Measurements from ENCODE around the gene TTC3. TPM values are rescaled to one million over a fixed set of nuclear protein-coding genes. Genes with fewer than 3 reads are reported as not detected.

The TTC3 gene
- total and polyA plus RNA-seq, 2 of the 13 experiments (the other 11 are each of a cell fraction or from before 2014, with no cell fraction given) = 55.7 to 108 TPM

GRCh38 chr21:37220981-37221664, 148.1 kb downstream of the TTC3 start (continued):
- TF ChIP-seq, protein P1, sequence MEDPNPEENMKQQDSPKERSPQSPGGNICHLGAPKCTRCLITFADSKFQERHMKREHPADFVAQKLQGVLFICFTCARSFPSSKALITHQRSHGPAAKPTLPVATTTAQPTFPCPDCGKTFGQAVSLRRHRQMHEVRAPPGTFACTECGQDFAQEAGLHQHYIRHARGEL (CRISPR knock-in tag; IDR thresholded peaks at IDR 0.05) = 0 out of 2 replicates have a peak, but pooled peaks have one; percentile 55
- TF ChIP-seq RFXAP (CRISPR knock-in tag; IDR thresholded peaks at IDR 0.05; ENCODE audit: borderline replicate concordance) (no peak; the same call in 1 of the 2 replicates), POLR2A (IDR thresholded peaks at IDR 0.05; ENCODE audit: insufficient read depth in 1 of 2, low read depth in 2 of 2, low read length in 2 of 2) (peak; percentile 72 to 91; a peak in 3 of 4 replicates), TCF7L2 (IDR thresholded peaks at IDR 0.05; ENCODE audit: low read depth, low read length) (no peak), ZBTB26 (CRISPR knock-in tag; IDR thresholded peaks at IDR 0.05; ENCODE audit: borderline replicate concordance) (peak; percentile 63; the same call in 1 of the 2 replicates), THAP11 (CRISPR knock-in tag; IDR thresholded peaks at IDR 0.05) (peak; percentile 86), CEBPB (IDR thresholded peaks at IDR 0.05; ENCODE audit: borderline replicate concordance, low read depth, low read length) (no peak), RNF2 (conservative IDR thresholded peaks at IDR 0.05; ENCODE audit: low read depth) (no peak; the same call in none of the 2 replicates), ZNF317 (CRISPR knock-in tag; IDR thresholded peaks at IDR 0.05) (peak; percentile 80; the same call in 1 of the 2 replicates), RARA (CRISPR knock-in tag; IDR thresholded peaks at IDR 0.05) (peak; percentile 51; the same call in 1 of the 2 replicates), TFDP2 (CRISPR knock-in tag; IDR thresholded peaks at IDR 0.05) (peak; percentile 82), SIX1 (CRISPR knock-in tag; IDR thresholded peaks at IDR 0.05; ENCODE audit: borderline replicate concordance) (no peak), RAD51 (IDR thresholded peaks at IDR 0.05; ENCODE audit: borderline replicate concordance) (peak; percentile 99), MLX (CRISPR knock-in tag; IDR thresholded peaks at IDR 0.05) (peak; percentile 84), ZC3H4 (CRISPR knock-in tag; IDR thresholded peaks at IDR 0.05; ENCODE audit: borderline replicate concordance) (peak; percentile 67; the same call in 1 of the 2 replicates), ZNF232 (CRISPR knock-in tag; IDR thresholded peaks at IDR 0.05; ENCODE audit: borderline replicate concordance) (peak; percentile 81), ZNF460 (CRISPR knock-in tag; IDR thresholded peaks at IDR 0.05; ENCODE audit: borderline replicate concordance) (no peak), ZNF138 (CRISPR knock-in tag; IDR thresholded peaks at IDR 0.05; ENCODE audit: low read depth) (peak; percentile 44; the same call in 1 of the 2 replicates), SAP130 (CRISPR knock-in tag; IDR thresholded peaks at IDR 0.05; ENCODE audit: low read depth) (peak; percentile 97)
- TF ChIP-seq, protein P2, sequence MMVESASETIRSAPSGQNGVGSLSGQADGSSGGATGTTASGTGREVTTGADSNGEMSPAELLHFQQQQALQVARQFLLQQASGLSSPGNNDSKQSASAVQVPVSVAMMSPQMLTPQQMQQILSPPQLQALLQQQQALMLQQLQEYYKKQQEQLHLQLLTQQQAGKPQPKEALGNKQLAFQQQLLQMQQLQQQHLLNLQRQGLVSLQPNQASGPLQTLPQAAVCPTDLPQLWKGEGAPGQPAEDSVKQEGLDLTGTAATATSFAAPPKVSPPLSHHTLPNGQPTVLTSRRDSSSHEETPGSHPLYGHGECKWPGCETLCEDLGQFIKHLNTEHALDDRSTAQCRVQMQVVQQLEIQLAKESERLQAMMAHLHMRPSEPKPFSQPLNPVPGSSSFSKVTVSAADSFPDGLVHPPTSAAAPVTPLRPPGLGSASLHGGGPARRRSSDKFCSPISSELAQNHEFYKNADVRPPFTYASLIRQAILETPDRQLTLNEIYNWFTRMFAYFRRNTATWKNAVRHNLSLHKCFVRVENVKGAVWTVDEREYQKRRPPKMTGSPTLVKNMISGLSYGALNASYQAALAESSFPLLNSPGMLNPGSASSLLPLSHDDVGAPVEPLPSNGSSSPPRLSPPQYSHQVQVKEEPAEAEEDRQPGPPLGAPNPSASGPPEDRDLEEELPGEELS (CRISPR knock-in tag; IDR thresholded peaks at IDR 0.05) = peak; percentile 70
- TF ChIP-seq, protein P3, sequence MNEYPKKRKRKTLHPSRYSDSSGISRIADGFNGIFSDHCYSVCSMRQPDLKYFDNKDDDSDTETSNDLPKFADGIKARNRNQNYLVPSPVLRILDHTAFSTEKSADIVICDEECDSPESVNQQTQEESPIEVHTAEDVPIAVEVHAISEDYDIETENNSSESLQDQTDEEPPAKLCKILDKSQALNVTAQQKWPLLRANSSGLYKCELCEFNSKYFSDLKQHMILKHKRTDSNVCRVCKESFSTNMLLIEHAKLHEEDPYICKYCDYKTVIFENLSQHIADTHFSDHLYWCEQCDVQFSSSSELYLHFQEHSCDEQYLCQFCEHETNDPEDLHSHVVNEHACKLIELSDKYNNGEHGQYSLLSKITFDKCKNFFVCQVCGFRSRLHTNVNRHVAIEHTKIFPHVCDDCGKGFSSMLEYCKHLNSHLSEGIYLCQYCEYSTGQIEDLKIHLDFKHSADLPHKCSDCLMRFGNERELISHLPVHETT (CRISPR knock-in tag; conservative IDR thresholded peaks at IDR 0.05) = peak; percentile 59; the same call in 1 of the 2 replicates
- TF ChIP-seq, protein P4, sequence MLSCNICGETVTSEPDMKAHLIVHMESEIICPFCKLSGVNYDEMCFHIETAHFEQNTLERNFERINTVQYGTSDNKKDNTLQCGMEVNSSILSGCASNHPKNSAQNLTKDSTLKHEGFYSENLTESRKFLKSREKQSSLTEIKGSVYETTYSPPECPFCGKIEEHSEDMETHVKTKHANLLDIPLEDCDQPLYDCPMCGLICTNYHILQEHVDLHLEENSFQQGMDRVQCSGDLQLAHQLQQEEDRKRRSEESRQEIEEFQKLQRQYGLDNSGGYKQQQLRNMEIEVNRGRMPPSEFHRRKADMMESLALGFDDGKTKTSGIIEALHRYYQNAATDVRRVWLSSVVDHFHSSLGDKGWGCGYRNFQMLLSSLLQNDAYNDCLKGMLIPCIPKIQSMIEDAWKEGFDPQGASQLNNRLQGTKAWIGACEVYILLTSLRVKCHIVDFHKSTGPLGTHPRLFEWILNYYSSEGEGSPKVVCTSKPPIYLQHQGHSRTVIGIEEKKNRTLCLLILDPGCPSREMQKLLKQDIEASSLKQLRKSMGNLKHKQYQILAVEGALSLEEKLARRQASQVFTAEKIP (CRISPR knock-in tag; IDR thresholded peaks at IDR 0.05; ENCODE audit: borderline replicate concordance) = no peak

Data from HepG2 (cell line).